Calu3 (cell line): ENCODE results near the gene HNF4A. TPM values are rescaled to one million over a fixed set of nuclear protein-coding genes. Genes with fewer than 3 reads are reported as not detected.

Experiments
- BruUV-seq: library from RNA; stranded (reverse); fragments of 400-500 nt; replicated peaks from 2 replicates; lab custom pipeline; 2021; lab: Mats Ljungman, UMichigan
- CTCF ChIA-PET: fragments of 300-600 bp; sonication (Branson Sonifier 250); formaldehyde crosslinking; loops from one replicate; lab custom pipeline; 2022; ENCODE audit warnings: antibody characterized with exemption; lab: Charles Lee
- DNase-seq: peaks from one replicate; pipeline ENCODE4 v3.0.0; 2022
- H3K27ac Mint-ChIP-seq: one replicate; pipeline ENCODE4 v1.8.0; 2022; ENCODE audit warnings: mixed read lengths; ENCODE audit not compliant: unreplicated experiment
- H3K27me3 Mint-ChIP-seq: one replicate; pipeline ENCODE4 v1.8.0; 2022; ENCODE audit warnings: mixed read lengths; ENCODE audit not compliant: unreplicated experiment
- H3K36me3 Mint-ChIP-seq: one replicate; pipeline ENCODE4 v1.8.0; 2022; ENCODE audit warnings: mild to moderate bottlenecking, moderate library complexity, mixed read lengths; ENCODE audit not compliant: insufficient read depth, unreplicated experiment
- H3K4me1 Mint-ChIP-seq: one replicate; pipeline ENCODE4 v1.8.0; 2022; ENCODE audit warnings: mild to moderate bottlenecking, low read depth, mixed read lengths; ENCODE audit not compliant: unreplicated experiment
- H3K4me3 Mint-ChIP-seq: one replicate; pipeline ENCODE4 v1.8.0; 2022; ENCODE audit warnings: mild to moderate bottlenecking, low read depth, moderate library complexity, mixed read lengths; ENCODE audit not compliant: unreplicated experiment
- H3K9me3 Mint-ChIP-seq: one replicate; pipeline ENCODE4 v1.8.0; 2022; ENCODE audit warnings: low read depth, mixed read lengths; ENCODE audit not compliant: unreplicated experiment
- CTCF ChIP-seq: fragments of 200-600 bp; IDR thresholded peaks from one replicate; pipeline ENCODE4 v1.8.0; 2022; ENCODE audit warnings: antibody characterized with exemption; ENCODE audit not compliant: unreplicated experiment
- intact Hi-C: fragments of 100-400 bp; cut with micrococcal nuclease; formaldehyde crosslinking; loops from one replicate; pipeline ENCODE4 v1.10.0; 2022; ENCODE audit not compliant: unreplicated experiment
- total RNA-seq: library from RNA; stranded (reverse); gene quantifications from 2 replicates; pipeline ENCODE4 v1.2.3, GENCODE V29; 2022

Gene HNF4A
- total RNA-seq, 1 experiment from 2014 or later: 27.7 TPM

- CTCF ChIA-PET: interaction anchor here (0.7 to 1.1 kb wide), 2 partner anchors 16 to 197 kb away, joined by 3 read pairs; no protein-coding TSS in a partner anchor
- H3K4me1 Mint-ChIP-seq: peaks cover 13% of the 10 kb centered on the region
- H3K36me3 Mint-ChIP-seq: peaks cover 15% of the 10 kb centered on the region
- DNase-seq: no peak
- H3K27me3 Mint-ChIP-seq: no peaks in the 10 kb centered on the region
- intact Hi-C loops: no loop called here
- H3K9me3 Mint-ChIP-seq: no peaks in the 10 kb centered on the region
- no peak overlapping the region for H3K4me3 Mint-ChIP-seq
- no peak overlapping the region for H3K27ac Mint-ChIP-seq
- no TSS peak for BruUV-seq
- TF ChIP-seq CTCF: no peak
Measured at GRCh38 chr20:44412402-44413144, 57.1 kb downstream of the HNF4A start.

GRCh38 chr20:44413575-44414345 lies 58.3 kb downstream of the HNF4A start:
- no peak for TF ChIP-seq CTCF
- CTCF ChIA-PET: interaction anchor here (1.0 kb wide), 1 partner anchor 24 kb away, joined by 4 read pairs; no protein-coding TSS in a partner anchor
- intact Hi-C loops: no loop called here
- Mint-ChIP-seq H3K4me1 (peaks cover 6% of the 10 kb centered on the region), H3K36me3 (peaks cover 12% of the 10 kb centered on the region), H3K27ac (no peak overlapping the region), H3K4me3 (no peak overlapping the region), H3K9me3 (no peaks in the 10 kb centered on the region), H3K27me3 (no peaks in the 10 kb centered on the region)
- DNase-seq: no peak
- BruUV-seq: no TSS peak

- no peaks in the 10 kb centered on the region for H3K9me3 Mint-ChIP-seq
- no peak for TF ChIP-seq CTCF
- DNase-seq: no peak
- BruUV-seq: no TSS peak
- H3K27me3 Mint-ChIP-seq: no peaks in the 10 kb centered on the region
- CTCF ChIA-PET: interaction anchor here (1.0 kb wide), 1 partner anchor 24 kb away, joined by 4 read pairs; no protein-coding TSS in a partner anchor
- no peak overlapping the region for H3K4me3 Mint-ChIP-seq
- intact Hi-C loops: no loop called here
- peaks cover 11% of the 10 kb centered on the region for H3K36me3 Mint-ChIP-seq
- H3K4me1 Mint-ChIP-seq: no peaks in the 10 kb centered on the region
- no peak overlapping the region for H3K27ac Mint-ChIP-seq
Measured at GRCh38 chr20:44414346-44414714, 58.8 kb downstream of the HNF4A start.

- H3K4me1 Mint-ChIP-seq: no peaks in the 10 kb centered on the region
- peaks cover 15% of the 10 kb centered on the region for H3K36me3 Mint-ChIP-seq
- no peaks in the 10 kb centered on the region for H3K9me3 Mint-ChIP-seq
- no peak for DNase-seq
- H3K27ac Mint-ChIP-seq: no peak overlapping the region
- TF ChIP-seq CTCF: no peak
- H3K4me3 Mint-ChIP-seq: no peak overlapping the region
- BruUV-seq: no TSS peak
- no peaks in the 10 kb centered on the region for H3K27me3 Mint-ChIP-seq
- CTCF ChIA-PET: interaction anchor here (0.6 to 1.0 kb wide), 2 partner anchors 25 to 515 kb away, joined by 3 to 4 read pairs; no protein-coding TSS in a partner anchor
- intact Hi-C loops: no loop called here
Measured at GRCh38 chr20:44414808-44415207, 59.3 kb downstream of the HNF4A start.
